Measurements from ENCODE around the gene SAG.

SAG gene

DNA sequence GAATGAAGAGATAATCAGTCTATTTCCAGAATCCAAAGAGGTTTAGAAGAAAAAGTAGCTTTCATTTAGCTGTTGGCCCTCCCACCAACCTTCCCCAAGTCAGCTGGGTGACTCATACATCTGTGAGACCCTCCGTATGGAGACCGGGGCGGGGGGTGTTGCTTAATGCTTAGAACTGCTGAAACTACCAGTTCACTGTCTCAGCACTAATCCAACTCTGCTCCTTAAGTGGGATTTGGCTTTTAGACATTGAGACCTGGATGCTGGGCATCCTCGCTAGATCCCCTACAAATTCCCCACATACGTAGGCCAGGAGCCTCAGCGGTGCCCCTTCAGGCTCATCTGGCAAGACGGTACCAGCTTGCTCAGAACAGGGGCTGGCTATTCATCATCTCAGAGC, at the start of gene SAG:
Gene SAG (plus strand): TSS at position 252 of the 400 bp plus-strand sequence. CDS start 1,374 bp downstream, outside the sequence.
- no peak for DNase-seq

GRCh38 chr2:233258211-233258610, 49.4 kb upstream of the SAG start:
- no peak for DNase-seq

- DNase-seq: no peak
Measured at GRCh38 chr2:233259730-233260129, 47.9 kb upstream of the SAG start.

GRCh38 chr2:233260661-233261060, 47.0 kb upstream of the SAG start:
- DNase-seq: no peak

GRCh38 chr2:233261819-233262555, 45.6 kb upstream of the SAG start:
- no peak for DNase-seq

DNA sequence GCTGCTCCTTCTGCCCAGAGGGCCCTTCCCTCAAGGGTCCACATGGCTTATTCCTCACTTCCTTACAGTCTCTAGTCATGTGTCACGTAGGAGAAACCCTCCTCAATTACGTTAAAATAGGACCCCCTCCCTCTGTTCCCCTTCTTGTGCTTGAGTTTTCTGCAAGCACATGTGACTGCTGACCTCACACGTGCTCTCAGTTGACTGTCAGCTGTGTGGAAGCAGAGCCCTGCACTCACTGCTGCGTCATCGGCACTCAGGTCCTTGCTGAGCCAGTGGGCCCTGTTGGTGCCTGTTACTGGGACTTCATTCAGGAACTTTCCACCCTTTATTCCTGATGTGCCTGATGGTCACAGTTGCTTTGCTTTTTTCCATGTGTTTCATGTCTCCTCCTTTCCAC, 45.1 kb upstream of the SAG start:
- no peak for DNase-seq

GRCh38 chr2:233263045-233263570, 44.5 kb upstream of the SAG start:
- DNase-seq: no peak

- no peak for DNase-seq
Measured at GRCh38 chr2:233264667-233265066, 42.9 kb upstream of the SAG start.

DNA sequence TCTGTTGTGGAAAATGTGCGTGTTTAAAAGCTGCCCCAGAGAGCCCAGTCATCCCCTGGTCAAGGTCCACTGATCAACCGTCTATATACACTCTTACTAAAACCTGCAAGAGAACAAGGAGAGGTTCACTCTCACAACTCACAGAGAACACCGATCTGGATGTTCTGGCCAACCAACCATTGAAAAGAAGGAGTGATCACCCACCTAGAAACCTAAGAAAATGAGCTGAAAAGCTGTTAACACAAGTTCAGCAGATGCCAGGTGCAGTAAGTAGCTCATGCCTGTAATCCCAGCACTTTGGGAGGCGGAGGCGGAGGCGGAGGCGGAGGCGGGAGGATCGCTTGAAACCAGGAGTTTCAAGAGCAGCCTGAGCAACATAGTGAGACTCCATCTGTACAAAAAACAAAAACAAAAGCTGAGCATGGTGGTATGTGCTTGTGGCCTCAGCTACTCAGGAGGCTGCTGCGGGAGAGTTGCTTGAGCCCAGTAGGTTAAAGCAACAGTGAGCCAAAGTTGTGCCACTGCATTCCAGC, 41.7 kb upstream of the SAG start:
- DNase-seq: no peak

DNA sequence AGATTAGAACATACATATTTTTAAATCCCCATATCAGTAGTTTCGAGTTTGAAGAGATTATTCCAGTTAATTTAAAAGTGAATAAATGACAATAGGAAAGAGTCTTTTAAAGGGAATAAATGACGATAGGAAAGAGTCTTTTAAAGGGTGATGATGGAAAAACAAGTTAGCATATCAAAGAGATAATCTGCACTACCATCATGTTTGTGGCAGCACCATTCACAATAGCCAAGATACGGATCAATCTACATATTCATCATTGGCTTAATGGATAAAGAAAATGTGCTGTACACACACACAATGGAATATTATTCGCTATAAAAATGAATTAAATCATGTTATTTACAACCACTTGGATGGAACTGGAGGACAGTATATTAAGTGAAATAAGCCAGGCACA, 41.1 kb upstream of the SAG start:
- no peak for DNase-seq

GRCh38 chr2:233267516-233268245, 39.9 kb upstream of the SAG start:
- no peak for DNase-seq

DNA sequence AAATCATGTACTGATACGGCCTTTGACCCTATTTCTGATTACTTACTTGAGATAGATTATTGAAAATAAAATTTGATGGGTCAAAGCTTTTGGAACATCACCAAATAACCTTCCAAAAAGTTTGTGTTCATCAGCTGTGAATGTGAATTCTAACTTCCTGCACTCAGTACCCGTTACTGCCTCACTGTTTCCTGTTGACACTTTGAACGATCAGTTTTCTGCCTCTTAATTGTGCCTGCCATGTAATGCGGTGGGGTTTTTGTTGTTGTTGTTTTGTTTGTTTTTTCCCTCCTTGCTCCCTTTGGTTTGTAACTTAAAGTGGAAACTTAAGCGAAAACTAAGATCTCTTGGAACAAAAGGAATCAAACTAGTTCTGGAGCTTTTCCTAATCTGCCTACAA, 37.2 kb upstream of the SAG start:
- DNase-seq: no peak

DNA sequence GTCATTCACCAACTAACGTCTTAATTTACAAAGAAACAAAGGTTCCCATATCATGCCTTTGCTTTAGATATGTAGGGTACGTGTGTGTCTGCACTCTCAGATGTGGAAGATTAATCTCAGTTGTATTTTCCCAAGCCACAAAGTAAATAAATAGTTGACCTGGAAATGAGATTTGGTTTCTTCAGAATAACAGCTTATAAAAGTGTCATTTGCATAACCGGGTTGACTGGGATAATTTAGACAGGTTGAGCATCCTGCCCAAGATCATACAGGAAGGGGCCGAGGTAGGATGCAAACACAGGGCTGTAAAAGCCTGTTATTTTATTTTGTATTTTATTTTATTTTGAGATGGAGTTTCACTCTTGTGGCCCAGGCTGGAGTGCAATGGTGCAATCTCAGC, 36.7 kb upstream of the SAG start:
- DNase-seq: no peak

DNA sequence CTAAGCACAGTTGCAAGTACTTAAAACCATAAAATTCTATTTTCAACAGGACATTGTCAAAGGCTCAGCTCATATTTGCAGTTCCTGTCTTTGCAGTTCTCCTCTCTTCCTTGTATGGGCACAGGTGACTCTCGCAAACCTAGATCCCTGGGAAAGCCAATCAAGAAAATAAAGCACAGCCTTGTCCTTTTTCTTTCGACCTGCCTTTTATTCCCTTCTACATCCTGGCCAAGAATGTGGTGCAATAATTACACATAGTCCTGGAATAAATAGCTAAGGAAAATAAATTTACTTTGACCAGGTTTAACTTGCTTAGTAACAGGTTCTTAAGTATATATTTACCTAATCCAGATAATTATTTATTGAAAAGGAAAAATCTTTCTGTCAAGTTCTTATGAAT, 35.9 kb upstream of the SAG start:
- no peak for DNase-seq

DNA sequence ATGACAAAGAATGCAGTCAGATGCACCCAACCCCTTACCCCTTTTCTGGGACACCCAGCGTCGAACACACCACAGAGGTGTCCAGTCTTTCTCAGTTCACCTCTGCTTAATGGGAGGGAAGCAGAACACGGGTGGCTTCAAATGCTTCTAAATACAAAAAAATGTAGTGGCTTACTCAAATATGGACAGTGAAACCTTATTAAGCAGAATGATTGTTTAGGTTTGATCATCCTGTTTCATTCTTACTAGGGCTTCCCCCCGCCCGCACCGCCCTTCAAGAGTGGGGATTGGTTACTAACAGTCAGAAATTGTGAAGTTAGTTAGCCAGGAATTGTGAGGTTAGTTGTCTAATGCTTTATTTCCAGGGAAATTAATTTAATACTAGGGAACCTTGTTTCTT, 34.5 kb upstream of the SAG start:
- DNase-seq: no peak

- no peak for DNase-seq
Measured at GRCh38 chr2:233275223-233275622, 32.4 kb upstream of the SAG start.

DNA sequence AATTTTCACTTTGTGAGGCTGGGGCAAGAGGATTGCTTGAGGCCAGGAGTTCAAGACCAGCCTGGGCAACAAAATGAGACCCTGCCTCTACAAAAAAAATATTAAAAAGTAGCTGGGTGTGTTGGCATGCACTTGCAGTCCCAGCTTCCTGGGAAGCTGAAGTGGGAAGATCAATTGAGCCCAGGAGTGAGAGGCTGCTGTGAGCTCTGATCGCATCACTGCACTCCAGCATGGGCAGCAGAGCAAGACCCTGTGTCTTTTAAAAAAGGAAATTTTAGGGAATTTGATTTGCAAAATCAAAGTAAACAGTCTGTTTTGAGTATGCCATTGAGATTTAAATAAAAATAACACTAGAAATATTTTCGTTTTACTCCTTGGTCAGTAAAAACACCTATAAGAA, 28.7 kb upstream of the SAG start:
- no peak for DNase-seq

DNA sequence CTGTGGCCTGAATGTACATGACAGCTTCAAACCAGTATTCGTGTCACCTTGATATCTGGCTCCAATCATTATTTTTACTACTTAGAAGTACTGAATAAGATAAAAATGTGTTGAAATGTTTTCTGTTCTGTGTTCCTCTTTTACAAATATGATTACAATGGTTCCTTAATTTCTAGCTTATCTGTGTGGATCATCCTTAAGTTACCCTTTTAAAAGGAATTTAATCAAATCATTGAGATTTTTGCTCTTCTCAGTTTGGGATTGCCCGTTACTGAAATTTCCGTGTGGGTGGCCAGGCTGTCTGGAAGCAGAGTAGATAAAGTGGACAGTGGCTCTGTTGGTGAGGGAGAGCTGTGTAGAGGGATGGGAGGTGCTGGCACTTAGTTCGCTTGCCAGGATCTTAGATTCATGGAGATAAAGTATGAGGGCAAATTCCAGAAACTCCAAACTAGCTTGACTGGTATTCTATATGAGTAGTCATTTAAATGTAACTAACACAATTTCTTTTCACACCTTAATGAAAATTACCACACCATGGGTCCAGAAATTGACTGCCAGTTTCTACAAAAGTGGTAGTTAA, 27.4 kb upstream of the SAG start:
- DNase-seq: no peak

- DNase-seq: no peak
Measured at GRCh38 chr2:233281553-233281952, 26.1 kb upstream of the SAG start.

DNA sequence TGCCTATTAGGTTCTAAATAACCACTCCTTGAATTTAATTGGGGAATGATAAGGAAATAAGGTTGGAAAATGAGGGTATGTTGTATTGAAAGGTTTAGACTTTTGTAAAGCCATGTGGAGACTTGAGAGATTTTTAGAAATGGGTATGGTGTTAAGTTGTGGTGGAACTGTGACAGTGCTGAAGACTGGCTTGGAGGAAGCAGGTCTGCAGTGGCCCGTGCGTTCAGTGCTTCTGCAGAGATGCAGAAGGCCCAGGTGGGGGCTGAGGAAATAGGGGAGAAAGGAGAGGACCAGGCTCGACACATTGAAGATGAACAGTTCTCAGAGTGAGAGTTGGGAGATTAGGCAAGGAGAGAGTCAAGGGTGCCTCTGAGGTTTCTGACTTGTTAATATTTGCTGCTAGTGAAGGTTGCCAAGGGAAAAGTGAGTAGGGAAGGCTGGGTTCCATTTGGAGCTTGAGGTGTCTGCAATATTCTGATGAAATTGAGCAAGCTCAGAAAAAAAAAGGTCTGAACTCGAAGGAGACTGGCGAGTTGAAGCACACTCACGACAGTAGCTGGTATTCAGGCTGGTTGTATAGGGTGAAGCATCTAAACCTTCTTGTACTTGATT, 25.5 kb upstream of the SAG start:
- no peak for DNase-seq

- DNase-seq: no peak
Measured at GRCh38 chr2:233285921-233286320, 21.7 kb upstream of the SAG start.

GRCh38 chr2:233287871-233288270, 19.7 kb upstream of the SAG start:
- DNase-seq: no peak

DNA sequence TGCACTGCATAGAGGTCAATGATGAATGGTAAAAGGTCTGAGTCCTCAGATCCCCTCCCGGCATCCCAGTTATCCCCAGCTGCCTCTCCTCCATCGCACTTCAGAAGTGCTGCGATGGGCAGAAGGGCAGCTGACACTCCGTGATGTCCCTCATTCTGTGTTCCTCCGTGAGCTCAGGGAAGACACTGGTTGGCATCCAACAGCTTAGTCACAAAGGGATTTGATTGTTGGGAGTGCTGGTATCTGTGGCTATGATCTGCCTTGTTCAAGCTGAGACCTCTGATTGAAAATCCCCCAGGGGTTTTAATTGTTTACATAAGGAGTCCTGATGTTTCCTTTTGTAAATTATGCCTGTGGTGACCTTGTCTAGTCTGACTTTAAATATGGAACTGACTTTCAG, 19.0 kb upstream of the SAG start:
- DNase-seq: no peak
